Omental fat pad (tissue), 4 donors: ENCODE results near the gene UPF1. TPM values are rescaled to one million over a fixed set of nuclear protein-coding genes. Genes with fewer than 3 reads are reported as not detected.

Experiments
- ATAC-seq: fragments of 150-250 bp; one replicate; pipeline ENCODE4 v1.9.1; 2016; ENCODE audit warnings: mild to moderate bottlenecking, moderate library complexity; ENCODE audit not compliant: low FRiP score
- DNase-seq: peaks from one replicate; pipeline ENCODE4 v3.0.0-alpha.2; 2019; ENCODE audit warnings: low spot score
- CTCF ChIP-seq, 3 donors: fragments of 450-650 bp; IDR thresholded peaks; one replicate each; pipeline ENCODE4 v1.5.1; 2016 to 2017; ENCODE audit warnings: antibody characterized with exemption in 3 of 3, mild to moderate bottlenecking in 3 of 3, moderate library complexity in 2 of 3
- total RNA-seq, 4 donors: library from RNA; depleted of rRNA; stranded (reverse); fragments of >200 nt; gene quantifications; one replicate each; pipeline ENCODE4 v1.1.0, GENCODE V29; 2016

UPF1 gene
- total RNA-seq, 4 donors from 2014 or later = 67.3 to 113 (median 96.0) TPM

GRCh38 chr19:18799389-18799970 is 32.3 kb upstream of the UPF1 start:
- TF ChIP-seq CTCF (IDR thresholded peaks at IDR 0.05) = no peak
- no peak for DNase-seq
- ATAC-seq = no peak

- DNase-seq = no peak
- no peak for ATAC-seq
- TF ChIP-seq CTCF (IDR thresholded peaks at IDR 0.05) = no peak
These were observed 31.7 kb upstream of the UPF1 start for GRCh38 chr19:18800079-18800478.

- no peak for ATAC-seq
- no peak for TF ChIP-seq CTCF (IDR thresholded peaks at IDR 0.05)
These were observed 31.1 kb upstream of the UPF1 start for GRCh38 chr19:18800636-18801035.

GRCh38 chr19:18802354-18802753 is 29.4 kb upstream of the UPF1 start:
- no peak for TF ChIP-seq CTCF (IDR thresholded peaks at IDR 0.05)
- no peak for ATAC-seq
- no peak for DNase-seq

More at GRCh38 chr19:18800636-18801035, 31.1 kb upstream of the UPF1 start:
- no peak for DNase-seq

- TF ChIP-seq CTCF (IDR thresholded peaks at IDR 0.05) = no peak
- ATAC-seq = no peak
- no peak for DNase-seq
These were observed 28.1 kb upstream of the UPF1 start for GRCh38 chr19:18803550-18804138.

GRCh38 chr19:18804139-18804601 is 27.6 kb upstream of the UPF1 start:
- no peak for ATAC-seq
- no peak for TF ChIP-seq CTCF (IDR thresholded peaks at IDR 0.05)

GRCh38 chr19:18804643-18805042 is 27.1 kb upstream of the UPF1 start:
- DNase-seq (no peak), ATAC-seq (no peak)
- no peak for TF ChIP-seq CTCF (IDR thresholded peaks at IDR 0.05)

More at GRCh38 chr19:18804139-18804601, 27.6 kb upstream of the UPF1 start:
- DNase-seq = no peak
